Heart right ventricle (tissue), 16 donors: Measurements from ENCODE around the gene SYNJ2. TPM values are rescaled to one million over a fixed set of nuclear protein-coding genes. Genes with fewer than 3 reads are reported as not detected.

Experiments
- ATAC-seq, 8 donors: fragments of 200-7000 bp; cut with Tn5 transposase; one replicate each; pipeline ENCODE4 v1.9.1; 2020; ENCODE audit warnings: mild to moderate bottlenecking in 8 of 8, moderate library complexity in 8 of 8, moderate number of reproducible peaks in 1 of 8
- DNase-seq, 2 donors: peaks; one replicate each; pipeline ENCODE4 v3.0.0-alpha.2; 2020
- H3K27ac ChIP-seq, 10 donors: fragments of 200-600 bp; sonication (generic) in 2 of 10; one replicate each; pipeline versions ENCODE4 v1.5.0 to v1.8.0; 2020 to 2022; ENCODE audit warnings: mild to moderate bottlenecking in 3 of 10
- H3K27me3 ChIP-seq, 7 donors: fragments of 200-600 bp; one replicate each; pipeline ENCODE4 v1.8.0; 2021 to 2022; ENCODE audit warnings: mild to moderate bottlenecking in 2 of 7
- H3K36me3 ChIP-seq, 9 donors: fragments of 200-600 bp; sonication (generic) in 1 of 9; one replicate each; pipeline versions ENCODE4 v1.5.0 to v1.8.0; 2020 to 2022; ENCODE audit warnings: mild to moderate bottlenecking in 2 of 9
- H3K4me1 ChIP-seq, 9 donors: fragments of 200-600 bp; sonication (generic) in 1 of 9; one replicate each; pipeline versions ENCODE4 v1.5.0 to v1.8.0; 2020 to 2022; ENCODE audit warnings: mild to moderate bottlenecking in 4 of 9
- H3K4me3 ChIP-seq, 10 donors: fragments of 200-600 bp; sonication (generic) in 2 of 10; one replicate each; pipeline versions ENCODE4 v1.5.0 to v1.8.0; 2020 to 2022; ENCODE audit warnings: mild to moderate bottlenecking in 7 of 10, moderate library complexity in 2 of 10
- H3K9me3 ChIP-seq, 11 donors: fragments of 200-600 bp in 10 of 11; sonication (generic) in 2 of 11; one replicate each; pipeline versions ENCODE4 v1.5.0 to v1.8.0; 2013 to 2022; ENCODE audit warnings: mild to moderate bottlenecking in 2 of 11, control low read depth in 1 of 11, moderate library complexity in 1 of 11
- WGBS, 2 donors: extraction: QIAGEN DNeasy Blood & Tissue Kit; methylation state at CpG; one replicate each; pipeline ENCODE4 v1.1.7; 2013; ENCODE audit warnings: inconsistent platforms in 1 of 2; 5-methylcytosine and 5-hydroxymethylcytosine counted together
- intact Hi-C, 10 donors: fragments of 100-400 bp; cut with DNase I; formaldehyde crosslinking; loops; one replicate each; pipeline versions ENCODE4 v1.11.1 to v1.14.2; 2022
- polyA plus RNA-seq, 2 donors: library from polyadenylated mRNA; stranded (reverse); fragments of 200-250 nt; gene quantifications; one replicate each; pipeline ENCODE4 v1.2.3, GENCODE V29; 2013
- total RNA-seq, 10 donors: library from RNA; stranded (reverse); fragmentation: NEBNext Ultra II Directional in 3 of 10; extraction: Animal tissue kit (Norgen Biotek cat#: 25700) in 3 of 10; gene quantifications; one replicate each; pipeline versions ENCODE4 v1.2.1 to v1.2.4, GENCODE V29; 2021 to 2023
- TF ChIP-seq, protein P1 (sequence below), 9 donors: fragments of 200-600 bp; sonication (generic) in 2 of 9; IDR thresholded peaks; one replicate each; pipeline versions ENCODE4 v1.5.0 to v1.8.0; 2021 to 2022; ENCODE audit warnings: antibody characterized with exemption in 9 of 9, mild to moderate bottlenecking in 5 of 9, moderate library complexity in 1 of 9
- donor health status: Arrhythmogenic right ventricular cardiomyopathy.
- donor health status: ischemic (EF 13 %, LVEDD 7.1; RV severe dilation, severe dysfunction).
- donor health status: healthy with polysubstance abuse.
- donor health status: DM: no; HTN: yes; CAD: no.
- donor health status: DM: no; HTN: no; CAD: no.
- donor health status: ischemic (EF 25% LVEDD 6.9; RV normal size, moderate dysfunction).
- donor health status: ischemic (EF 25% LVEDD 5.7; RV mildly dilated, moderate dysfunction).
- donor health status: healthy.
- donor health status: DM: yes; HTN: yes; CAD: no.
- donor health status: Ischemic cardiomyopathy.
- donor health status: ischemic (EF 35%, LVEDD 5.7; RV mildly dilated, moderate dysfunction).
- donor health status: nonischemic (EF 11% LVEDD 7.7; RV severe dilation, severe dysfunction).
- donor health status: DM: yes; HTN: yes; CAD: no.
- donor health status: PGD.
- donor health status: ischemic (EF 29% LVEDD 5.4; RV normal size, mild dysfunction).
- donor health status: nonischemic (EF 23%, LVEDD 6.1; RV moderate dilation, normal function).

SYNJ2 gene
- total and polyA plus RNA-seq, 12 donors, result 14.0 to 27.8 (median 19.0) TPM

DNA sequence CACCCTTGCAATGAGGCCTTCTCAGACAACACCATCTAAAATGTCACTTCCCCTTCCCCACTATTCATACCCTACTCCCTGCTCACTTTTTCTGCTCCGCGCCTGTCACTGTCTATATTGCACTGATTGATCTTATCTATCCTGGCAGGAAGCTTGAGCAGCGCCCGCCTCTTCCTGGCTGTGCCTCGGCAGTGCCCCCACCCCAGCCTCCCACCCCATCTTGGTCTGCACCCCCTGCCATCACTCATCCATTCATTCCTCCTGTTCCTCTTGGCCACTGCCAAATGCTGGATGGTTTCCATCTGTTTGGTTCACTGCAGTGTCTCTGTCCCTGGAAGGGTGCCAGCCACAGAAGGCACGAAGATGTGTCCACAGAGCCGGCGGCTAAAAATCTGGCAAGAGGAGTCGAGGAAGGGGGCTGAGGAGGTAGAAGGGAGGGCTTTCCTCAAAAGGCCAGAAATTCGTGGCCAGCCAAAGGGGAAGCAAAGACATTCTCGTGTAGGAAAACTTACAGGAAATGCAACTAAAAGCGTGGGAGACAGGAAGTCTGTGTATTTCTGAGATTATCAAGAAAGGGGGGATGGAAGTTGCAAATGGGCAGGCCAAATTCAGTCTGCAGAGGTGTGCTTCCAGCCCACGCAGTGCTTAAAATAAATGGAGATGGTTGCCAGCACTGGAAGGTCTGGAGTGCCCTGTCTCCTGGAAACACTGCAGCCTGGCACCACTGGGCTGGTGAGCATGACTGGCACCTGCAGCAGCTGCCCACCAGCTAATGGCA lies 27.6 kb downstream of the SYNJ2 start:
- no peaks in the 10 kb centered on the region for H3K36me3 ChIP-seq
- peak in 1 of 2 donors; percentile 63 for DNase-seq
- TF ChIP-seq, protein P1, sequence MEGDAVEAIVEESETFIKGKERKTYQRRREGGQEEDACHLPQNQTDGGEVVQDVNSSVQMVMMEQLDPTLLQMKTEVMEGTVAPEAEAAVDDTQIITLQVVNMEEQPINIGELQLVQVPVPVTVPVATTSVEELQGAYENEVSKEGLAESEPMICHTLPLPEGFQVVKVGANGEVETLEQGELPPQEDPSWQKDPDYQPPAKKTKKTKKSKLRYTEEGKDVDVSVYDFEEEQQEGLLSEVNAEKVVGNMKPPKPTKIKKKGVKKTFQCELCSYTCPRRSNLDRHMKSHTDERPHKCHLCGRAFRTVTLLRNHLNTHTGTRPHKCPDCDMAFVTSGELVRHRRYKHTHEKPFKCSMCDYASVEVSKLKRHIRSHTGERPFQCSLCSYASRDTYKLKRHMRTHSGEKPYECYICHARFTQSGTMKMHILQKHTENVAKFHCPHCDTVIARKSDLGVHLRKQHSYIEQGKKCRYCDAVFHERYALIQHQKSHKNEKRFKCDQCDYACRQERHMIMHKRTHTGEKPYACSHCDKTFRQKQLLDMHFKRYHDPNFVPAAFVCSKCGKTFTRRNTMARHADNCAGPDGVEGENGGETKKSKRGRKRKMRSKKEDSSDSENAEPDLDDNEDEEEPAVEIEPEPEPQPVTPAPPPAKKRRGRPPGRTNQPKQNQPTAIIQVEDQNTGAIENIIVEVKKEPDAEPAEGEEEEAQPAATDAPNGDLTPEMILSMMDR (IDR thresholded peaks at IDR 0.05), result no peak
- peak; percentile 66 to 87 (median 78) for ATAC-seq
- peaks cover 0 to 6% (median 0%) of the 10 kb centered on the region in 11 donors for H3K9me3 ChIP-seq
- peaks cover 15 to 69% (median 48%) of the 10 kb centered on the region in 9 donors for H3K4me1 ChIP-seq
- no peak overlapping the region for H3K4me3 ChIP-seq
- intact Hi-C loops, result no loop called here
- no peaks in the 10 kb centered on the region for H3K27me3 ChIP-seq
- peak overlapping the region in 9 of 10 donors; percentile 46 to 83 (median 70) for H3K27ac ChIP-seq
- 21 to 23% methylated on average over 13 of the region's 13 CpGs for WGBS, 2 donors

DNA sequence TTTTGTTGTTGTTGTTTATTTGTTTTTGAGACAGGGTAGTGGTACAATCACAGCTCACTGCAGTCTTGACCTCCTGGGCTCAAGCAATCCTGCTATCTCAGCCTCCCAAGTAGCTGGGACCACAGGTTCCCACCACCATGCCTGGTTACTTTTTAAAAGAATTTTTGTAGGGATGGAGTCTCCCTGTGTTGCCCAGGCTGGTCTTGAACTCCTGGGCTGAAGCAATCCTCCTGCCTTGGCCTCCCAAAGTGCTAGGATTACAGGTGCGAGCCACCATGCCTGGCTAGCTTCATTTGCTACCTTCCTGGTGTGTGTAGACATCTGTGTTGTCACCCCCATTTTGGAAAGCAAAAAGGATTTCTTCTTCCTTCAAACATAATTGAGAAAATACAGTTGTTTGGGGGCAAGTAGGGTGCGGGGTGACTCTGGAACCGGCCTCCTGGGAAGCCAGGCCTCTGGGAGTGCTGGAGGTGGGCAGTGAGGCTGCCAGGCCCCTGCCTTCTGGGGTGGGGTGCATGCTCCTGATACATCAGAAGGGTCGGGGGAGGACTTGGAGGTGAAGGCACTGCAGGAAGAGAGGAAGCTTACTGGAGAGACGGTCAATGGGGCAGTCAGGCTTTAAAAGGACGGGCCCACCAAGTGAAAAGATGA lies 28.4 kb downstream of the SYNJ2 start:
- Histone ChIP-seq H3K27me3 (no peaks in the 10 kb centered on the region), H3K4me3 (no peak overlapping the region), H3K9me3 (peaks cover 0 to 6% (median 0%) of the 10 kb centered on the region in 11 donors), H3K27ac (peak overlapping the region in 9 of 10 donors; percentile 46 to 83 (median 70)), H3K36me3 (no peaks in the 10 kb centered on the region), H3K4me1 (peaks cover 15 to 64% (median 44%) of the 10 kb centered on the region in 9 donors)
- TF ChIP-seq, protein P1 (IDR thresholded peaks at IDR 0.05), result no peak
- no peak for DNase-seq
- WGBS, 2 donors, result 94 to 97% methylated on average over 6 of the region's 6 CpGs
- ATAC-seq, result no peak
- intact Hi-C loops, result no loop called here

DNA sequence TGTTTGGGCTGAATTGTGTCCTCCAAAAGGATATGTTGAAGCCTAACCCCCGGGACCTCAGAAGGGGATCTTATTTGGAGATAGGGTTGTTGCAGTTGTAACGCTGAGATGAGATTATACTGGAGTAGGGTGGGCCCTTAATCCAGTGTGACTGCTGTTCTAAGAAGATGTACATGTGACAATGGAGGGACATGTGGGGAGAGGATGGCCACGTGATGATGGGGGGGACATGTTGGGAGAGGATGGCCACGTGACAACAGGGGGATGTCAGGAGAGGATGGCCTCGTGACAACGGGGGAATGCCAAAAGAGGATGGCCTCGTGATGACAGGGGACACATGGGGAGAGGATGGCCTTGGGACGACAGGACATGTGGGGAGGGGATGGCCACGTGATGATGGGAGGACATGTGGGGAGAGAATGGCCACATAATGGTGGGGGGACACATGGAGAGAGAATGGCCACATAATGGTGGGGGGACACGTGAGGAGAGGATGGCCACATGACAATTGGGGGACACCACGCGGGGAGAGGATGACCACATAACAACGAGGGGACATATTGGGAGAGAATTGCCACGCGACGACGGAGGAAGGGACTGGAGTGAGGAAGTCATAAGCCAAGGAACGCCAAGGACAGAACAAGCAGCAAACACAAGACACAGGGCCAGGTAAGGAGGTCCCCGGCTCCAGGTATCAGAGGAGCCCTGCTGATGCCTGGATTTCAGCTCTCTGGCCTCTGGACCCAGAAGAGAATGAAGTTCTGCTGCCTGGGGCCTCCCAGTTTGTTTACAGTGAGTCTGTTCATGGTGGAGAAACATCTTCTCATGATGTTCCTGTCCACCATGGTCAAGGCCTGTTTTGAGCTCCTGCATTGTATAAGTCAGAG lies 29.2 kb downstream of the SYNJ2 start:
- no peak overlapping the region for H3K4me3 ChIP-seq
- no peaks in the 10 kb centered on the region for H3K36me3 ChIP-seq
- H3K9me3 ChIP-seq, result peaks cover 0 to 6% (median 0%) of the 10 kb centered on the region in 11 donors
- no peak for ATAC-seq
- TF ChIP-seq, protein P1 (IDR thresholded peaks at IDR 0.05), result no peak
- no peaks in the 10 kb centered on the region for H3K27me3 ChIP-seq
- intact Hi-C loops, result no loop called here
- no peak for DNase-seq
- H3K4me1 ChIP-seq, result peaks cover 15 to 60% (median 44%) of the 10 kb centered on the region in 9 donors
- 96 to 97% methylated on average over 19 of the region's 19 CpGs for WGBS, 2 donors
- peak overlapping the region in 6 of 10 donors; percentile 46 to 83 (median 73) for H3K27ac ChIP-seq

DNA sequence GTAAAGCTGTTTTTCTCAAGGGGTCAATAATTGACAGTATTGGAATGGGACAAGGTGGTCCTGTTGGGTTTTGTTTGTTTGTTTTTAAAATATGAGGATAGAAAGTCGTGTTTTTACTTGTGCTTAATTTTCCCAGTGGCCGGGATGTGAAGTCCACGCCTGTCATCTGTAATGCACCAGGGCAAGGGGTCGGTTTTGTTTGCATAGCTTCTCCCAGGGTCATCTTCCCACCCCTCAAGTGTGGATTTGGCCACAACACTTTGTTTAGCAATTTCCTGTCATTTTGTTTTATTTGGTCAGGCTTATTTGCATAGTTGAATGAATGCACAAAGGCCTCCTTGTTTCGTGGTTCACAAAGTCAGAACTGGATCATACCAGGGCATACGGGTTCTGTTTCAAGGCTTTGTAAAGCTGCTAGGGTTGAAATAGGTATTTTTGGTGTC lies 29.8 kb downstream of the SYNJ2 start:
- ATAC-seq, result peak in 1 of 8 donors; percentile 7
- peaks cover 0 to 6% (median 0%) of the 10 kb centered on the region in 11 donors for H3K9me3 ChIP-seq
- H3K4me1 ChIP-seq, result peaks cover 15 to 60% (median 44%) of the 10 kb centered on the region in 9 donors
- no peak overlapping the region for H3K4me3 ChIP-seq
- TF ChIP-seq, protein P1 (IDR thresholded peaks at IDR 0.05), result no peak
- DNase-seq, result no peak
- WGBS, 2 donors, result 71 to 74% methylated on average over 6 of the region's 6 CpGs
- intact Hi-C loops, result no loop called here
- peak overlapping the region in 4 of 10 donors; percentile 25 to 61 (median 46) for H3K27ac ChIP-seq
- no peaks in the 10 kb centered on the region for H3K36me3 ChIP-seq
- H3K27me3 ChIP-seq, result no peaks in the 10 kb centered on the region
